Neuronal stem cell (in vitro differentiated cells): ENCODE results near the gene NF2.

Experiments
- DNase-seq: peaks from one replicate; pipeline ENCODE4 v3.0.0-alpha.2; 2013; ENCODE audit warnings: low spot score
- H2AFZ ChIP-seq: one replicate; pipeline ENCODE4 v1.6.1; 2013; ENCODE audit warnings: mild to moderate bottlenecking, low read length, inconsistent platforms
- H2AK5ac ChIP-seq: 2 replicates; pipeline ENCODE4 v1.6.1; 2013; ENCODE audit warnings: low read depth, mild to moderate bottlenecking, inconsistent platforms, low read length, moderate library complexity, mixed read lengths
- H2BK120ac ChIP-seq: 2 replicates; pipeline ENCODE4 v1.6.1; 2013; ENCODE audit warnings: low read depth, mild to moderate bottlenecking, inconsistent platforms, low read length, moderate library complexity, mixed read lengths
- H2BK12ac ChIP-seq: one replicate; pipeline ENCODE4 v1.6.1; 2013; ENCODE audit warnings: low read length, inconsistent platforms
- H2BK15ac ChIP-seq: 2 replicates; pipeline ENCODE4 v1.6.1; 2013; ENCODE audit warnings: mild to moderate bottlenecking, low read length, inconsistent platforms, mixed read lengths
- H2BK5ac ChIP-seq: one replicate; pipeline ENCODE4 v1.6.1; 2013; ENCODE audit warnings: inconsistent platforms, mild to moderate bottlenecking, low read length, moderate library complexity
- H3K14ac ChIP-seq: one replicate; pipeline ENCODE4 v1.6.1; 2013; ENCODE audit warnings: low read length, inconsistent platforms
- H3K18ac ChIP-seq: 2 replicates; pipeline ENCODE4 v1.6.1; 2013; ENCODE audit warnings: low read length, inconsistent platforms
- H3K23ac ChIP-seq: 2 replicates; pipeline ENCODE4 v1.6.1; 2013; ENCODE audit warnings: low read depth, mild to moderate bottlenecking, mixed read lengths, low read length, inconsistent platforms; ENCODE audit not compliant: poor library complexity
- H3K27ac ChIP-seq: replicated peaks from 3 replicates; pipeline ENCODE4 v1.5.1; 2013; ENCODE audit warnings: low read length, inconsistent platforms
- H3K27me3 ChIP-seq, 3 experiments: 2 replicates each; pipeline ENCODE4 v1.6.1; 2013; ENCODE audit warnings: low read length in 3 of 3, mild to moderate bottlenecking in 2 of 3, inconsistent platforms in 1 of 3, low read depth in 1 of 3, mixed read lengths in 1 of 3, moderate library complexity in 1 of 3; ENCODE audit not compliant: control insufficient read depth in 3 of 3, insufficient read depth in 3 of 3
- H3K36me3 ChIP-seq, 2 donors: replicated peaks in 1 of 2; 2 replicates each; pipeline ENCODE4 v1.6.1; 2013; ENCODE audit warnings: low read length in 2 of 2; ENCODE audit not compliant: control insufficient read depth in 2 of 2, insufficient read depth in 2 of 2
- H3K4ac ChIP-seq: 2 replicates; pipeline ENCODE4 v1.6.1; 2013; ENCODE audit warnings: inconsistent platforms, mild to moderate bottlenecking, low read length, moderate library complexity
- H3K4me1 ChIP-seq, 2 donors: 1 replicate in 1 of 2; 2 replicates in 1 of 2; pipeline ENCODE4 v1.6.1; 2013; ENCODE audit warnings: low read length in 2 of 2, low read depth in 1 of 2; ENCODE audit not compliant: control insufficient read depth in 2 of 2, insufficient read depth in 1 of 2
- H3K4me2 ChIP-seq: one replicate; pipeline ENCODE4 v1.6.1; 2013; ENCODE audit warnings: mild to moderate bottlenecking, low read length, inconsistent platforms; ENCODE audit not compliant: insufficient read depth, poor library complexity, severe bottlenecking
- H3K4me3 ChIP-seq, 2 donors: 2 replicates each; pipeline ENCODE4 v1.5.1; 2013; ENCODE audit warnings: low read length in 2 of 2, mild to moderate bottlenecking in 2 of 2, inconsistent platforms in 1 of 2, moderate library complexity in 1 of 2
- H3K79me1 ChIP-seq: one replicate; pipeline ENCODE4 v1.6.1; 2013; ENCODE audit warnings: low read depth, mild to moderate bottlenecking, inconsistent platforms, low read length, moderate library complexity
- H3K9ac ChIP-seq: one replicate; pipeline ENCODE4 v1.6.1; 2013; ENCODE audit warnings: mild to moderate bottlenecking, low read depth, low read length, inconsistent platforms; ENCODE audit not compliant: poor library complexity
- H3K9me3 ChIP-seq, 2 donors: replicated peaks in 1 of 2; 2 replicates each; pipeline versions ENCODE3 to v1.6.1; 2013; ENCODE audit warnings: low read length in 2 of 2, mild to moderate bottlenecking in 2 of 2, inconsistent platforms in 1 of 2, low read depth in 1 of 2, mixed read lengths in 1 of 2, moderate library complexity in 1 of 2; ENCODE audit not compliant: control insufficient read depth in 2 of 2, insufficient read depth in 1 of 2
- H4K8ac ChIP-seq: one replicate; pipeline ENCODE4 v1.6.1; 2013; ENCODE audit warnings: low read depth, mild to moderate bottlenecking, inconsistent platforms, low read length, moderate library complexity
- H4K91ac ChIP-seq: one replicate; pipeline ENCODE4 v1.6.1; 2013; ENCODE audit warnings: low read length, low read depth, mild to moderate bottlenecking, inconsistent platforms; ENCODE audit not compliant: poor library complexity
- WGBS, 2 donors: extraction: QIAGEN DNeasy Blood & Tissue Kit; methylation state at CpG; one replicate each; pipeline ENCODE4 v1.1.7; 2013; ENCODE audit warnings: missing lambda C conversion rate in 2 of 2, mixed read lengths in 1 of 2; ENCODE audit not compliant: insufficient read length in 2 of 2, insufficient replicate concordance in 1 of 2; ENCODE audit errors: extremely low coverage in 2 of 2; 5-methylcytosine and 5-hydroxymethylcytosine counted together

NF2 gene

DNA sequence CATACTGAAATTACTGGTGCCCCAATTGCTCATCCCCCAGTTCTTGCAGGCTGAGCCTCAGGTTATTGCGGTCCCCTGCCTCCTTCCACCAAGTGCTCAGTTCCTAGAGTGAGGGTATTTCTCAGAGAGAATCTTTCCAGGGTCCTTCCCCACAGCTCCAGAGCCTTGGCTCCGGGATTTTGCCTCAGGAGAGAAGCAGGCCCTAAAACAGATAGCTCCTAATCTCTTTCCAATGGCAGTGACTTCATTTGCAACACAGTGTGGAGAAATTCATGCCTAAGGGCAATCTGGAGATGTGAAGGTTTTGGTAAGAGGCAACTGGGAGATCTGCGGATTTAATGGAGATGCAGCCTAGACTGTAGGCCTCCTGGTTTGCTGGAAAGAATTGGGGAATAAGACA lies 2.9 kb downstream of the NF2 start:
- Histone ChIP-seq H3K14ac (no peak overlapping the region), H3K4me2 (no peak overlapping the region), H2AK5ac (no peak overlapping the region), H3K4me3 (no peak overlapping the region), H3K9ac (no peak overlapping the region), H2AFZ (no peak overlapping the region), H2BK120ac (no peak overlapping the region), H3K79me1 (no peaks in the 10 kb centered on the region), H3K27ac (no peak overlapping the region), H4K8ac (no peak overlapping the region), H4K91ac (no peak overlapping the region), H2BK15ac (no peak overlapping the region), H3K4ac (no peak overlapping the region), H3K36me3 (peaks cover 0 to 10% of the 10 kb centered on the region in 2 donors), H2BK5ac (no peak overlapping the region), H3K9me3 (peaks cover 0 to 11% of the 10 kb centered on the region in 2 donors), H3K23ac (no peak overlapping the region), H2BK12ac (no peak overlapping the region), H3K18ac (no peak overlapping the region), H3K27me3 (no peaks in the 10 kb centered on the region), H3K4me1 (peaks cover 1 to 2% of the 10 kb centered on the region in 2 donors)
- WGBS, 2 donors, result no CpG with 5 or more reads among the region's 3 CpGs
- no peak for DNase-seq

DNA sequence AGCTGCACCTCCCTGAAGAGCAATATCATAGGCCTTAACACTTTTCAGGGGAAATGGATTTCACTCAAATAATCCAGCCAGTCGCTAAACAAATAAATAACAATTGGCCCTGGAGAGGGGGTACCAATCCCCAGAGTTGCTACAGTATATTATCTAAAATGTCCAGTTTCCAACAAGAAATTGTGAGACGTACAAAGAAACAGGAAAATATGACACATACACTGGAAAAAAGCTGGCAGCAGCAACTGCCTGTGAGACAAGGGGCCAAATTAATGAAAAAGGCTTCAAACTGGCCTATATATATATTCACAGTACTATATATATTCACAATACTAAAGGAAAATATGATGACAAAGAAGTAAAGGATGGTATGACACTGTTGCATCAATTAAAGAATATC lies 4.0 kb downstream of the NF2 start:
- no peak for DNase-seq
- Histone ChIP-seq H2AFZ (no peak overlapping the region), H3K27ac (no peak overlapping the region), H2BK5ac (no peak overlapping the region), H3K23ac (no peak overlapping the region), H3K9ac (no peak overlapping the region), H4K8ac (no peak overlapping the region), H4K91ac (no peak overlapping the region), H3K4me2 (no peak overlapping the region), H2BK15ac (no peak overlapping the region), H2BK120ac (no peak overlapping the region), H2AK5ac (no peak overlapping the region), H3K36me3 (peaks cover 0 to 10% of the 10 kb centered on the region in 2 donors), H3K4me3 (no peak overlapping the region), H3K4ac (no peak overlapping the region), H3K4me1 (peaks cover 1 to 2% of the 10 kb centered on the region in 2 donors), H3K27me3 (no peaks in the 10 kb centered on the region), H3K9me3 (peaks cover 0 to 12% of the 10 kb centered on the region in 2 donors), H3K18ac (no peak overlapping the region), H2BK12ac (no peak overlapping the region), H3K79me1 (no peaks in the 10 kb centered on the region), H3K14ac (no peak overlapping the region)
- WGBS, 2 donors, result no CpG with 5 or more reads among the region's 2 CpGs

DNA sequence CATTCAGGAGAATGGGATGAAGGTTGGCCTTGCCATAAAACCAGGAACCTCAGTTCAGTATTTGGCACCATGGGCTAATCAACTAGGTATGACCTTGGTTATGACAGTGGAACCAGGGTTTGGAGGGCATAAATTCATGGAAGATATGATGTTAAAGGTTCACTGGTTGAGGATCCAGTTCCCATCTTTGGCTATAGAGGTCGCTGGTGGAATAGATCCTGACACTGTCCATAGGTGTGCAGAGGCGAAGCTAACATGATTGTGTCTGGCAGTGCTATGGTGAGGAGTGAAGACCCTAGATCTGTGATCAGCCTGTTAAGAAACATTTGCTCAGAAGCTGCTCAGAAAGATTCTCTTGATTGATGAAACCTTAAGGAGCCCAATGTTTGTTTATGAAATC lies 5.7 kb downstream of the NF2 start:
- Histone ChIP-seq H3K4me3 (no peak overlapping the region), H2BK15ac (no peak overlapping the region), H3K79me1 (no peaks in the 10 kb centered on the region), H3K9me3 (peaks cover 0 to 9% of the 10 kb centered on the region in 2 donors), H3K27me3 (no peaks in the 10 kb centered on the region), H2AK5ac (no peak overlapping the region), H3K27ac (no peak overlapping the region), H3K9ac (no peak overlapping the region), H3K36me3 (peaks cover 0 to 10% of the 10 kb centered on the region in 2 donors), H4K8ac (no peak overlapping the region), H2BK5ac (no peak overlapping the region), H3K14ac (no peak overlapping the region), H2BK12ac (no peak overlapping the region), H3K18ac (no peak overlapping the region), H3K4me1 (peaks cover 0 to 2% of the 10 kb centered on the region in 2 donors), H3K4ac (no peak overlapping the region), H2BK120ac (no peak overlapping the region), H2AFZ (no peak overlapping the region), H3K4me2 (no peak overlapping the region), H3K23ac (no peak overlapping the region), H4K91ac (no peak overlapping the region)
- DNase-seq, result no peak
- WGBS, 2 donors, result no CpG with 5 or more reads among the region's 2 CpGs

DNA sequence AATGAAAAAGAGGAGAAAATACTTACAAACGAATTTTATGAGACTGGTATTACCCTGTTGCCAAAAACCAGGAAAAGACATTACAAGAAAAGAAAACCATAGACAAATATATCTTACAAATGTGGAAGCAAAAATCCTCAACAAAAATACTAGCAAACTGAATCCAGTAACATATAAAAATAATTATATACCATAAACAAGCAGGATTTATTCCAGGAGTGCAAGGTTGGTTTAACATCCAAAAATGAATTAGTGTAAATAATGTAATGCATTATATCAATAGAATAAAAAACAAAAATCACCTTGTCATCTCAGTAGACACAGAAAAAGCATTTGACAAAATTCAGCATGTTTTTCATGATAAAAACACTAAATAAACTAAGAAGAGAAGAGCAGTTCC lies 7.3 kb downstream of the NF2 start:
- H3K9ac ChIP-seq, result no peak overlapping the region
- H4K91ac ChIP-seq, result no peak overlapping the region
- H3K4ac ChIP-seq, result no peak overlapping the region
- H3K4me3 ChIP-seq, result no peak overlapping the region
- no peak overlapping the region for H2BK15ac ChIP-seq
- peaks cover 0 to 10% of the 10 kb centered on the region in 2 donors for H3K36me3 ChIP-seq
- H2BK120ac ChIP-seq, result no peak overlapping the region
- WGBS, 2 donors, result no CpG with 5 or more reads among the region's 1 CpG
- H3K79me1 ChIP-seq, result no peaks in the 10 kb centered on the region
- no peak overlapping the region for H3K23ac ChIP-seq
- no peak overlapping the region for H2AFZ ChIP-seq
- no peak overlapping the region for H2BK12ac ChIP-seq
- H3K4me2 ChIP-seq, result no peak overlapping the region
- H3K4me1 ChIP-seq, result no peaks in the 10 kb centered on the region
- H3K18ac ChIP-seq, result no peak overlapping the region
- peaks cover 0 to 9% of the 10 kb centered on the region in 2 donors for H3K9me3 ChIP-seq
- DNase-seq, result no peak
- no peaks in the 10 kb centered on the region for H3K27me3 ChIP-seq
- H4K8ac ChIP-seq, result no peak overlapping the region
- H3K14ac ChIP-seq, result no peak overlapping the region
- H2AK5ac ChIP-seq, result no peak overlapping the region
- H2BK5ac ChIP-seq, result no peak overlapping the region
- no peak overlapping the region for H3K27ac ChIP-seq
